ENCODE measurements around the gene TSPYL1.

TSPYL1 gene

GRCh38 chr6:116278481-116278829 is 1.3 kb downstream of the TSPYL1 start:
- H3K4me3 ChIP-seq (ENCODE audit: low read depth, low read length): peak overlapping the region; percentile 77
- TF ChIP-seq CTCF (IDR thresholded peaks at IDR 0.05; ENCODE audit: insufficient read depth, low read depth, low read length, missing control alignments): no peak
- DNase-seq (ENCODE audit: low read depth): no peak

GRCh38 chr6:116277124-116277523 is 2.6 kb downstream of the TSPYL1 start:
- no peak for DNase-seq (ENCODE audit: low read depth)
- TF ChIP-seq CTCF (IDR thresholded peaks at IDR 0.05; ENCODE audit: insufficient read depth, low read depth, low read length, missing control alignments): no peak
- H3K4me3 ChIP-seq (ENCODE audit: low read depth, low read length): peak overlapping the region; percentile 77

- no peak overlapping the region for H3K4me3 ChIP-seq (ENCODE audit: low read depth, low read length)
- TF ChIP-seq CTCF (IDR thresholded peaks at IDR 0.05; ENCODE audit: insufficient read depth, low read depth, low read length, missing control alignments): no peak
- no peak for DNase-seq (ENCODE audit: low read depth)
Measured at GRCh38 chr6:116271149-116271708, 8.5 kb downstream of the TSPYL1 start.

DNA sequence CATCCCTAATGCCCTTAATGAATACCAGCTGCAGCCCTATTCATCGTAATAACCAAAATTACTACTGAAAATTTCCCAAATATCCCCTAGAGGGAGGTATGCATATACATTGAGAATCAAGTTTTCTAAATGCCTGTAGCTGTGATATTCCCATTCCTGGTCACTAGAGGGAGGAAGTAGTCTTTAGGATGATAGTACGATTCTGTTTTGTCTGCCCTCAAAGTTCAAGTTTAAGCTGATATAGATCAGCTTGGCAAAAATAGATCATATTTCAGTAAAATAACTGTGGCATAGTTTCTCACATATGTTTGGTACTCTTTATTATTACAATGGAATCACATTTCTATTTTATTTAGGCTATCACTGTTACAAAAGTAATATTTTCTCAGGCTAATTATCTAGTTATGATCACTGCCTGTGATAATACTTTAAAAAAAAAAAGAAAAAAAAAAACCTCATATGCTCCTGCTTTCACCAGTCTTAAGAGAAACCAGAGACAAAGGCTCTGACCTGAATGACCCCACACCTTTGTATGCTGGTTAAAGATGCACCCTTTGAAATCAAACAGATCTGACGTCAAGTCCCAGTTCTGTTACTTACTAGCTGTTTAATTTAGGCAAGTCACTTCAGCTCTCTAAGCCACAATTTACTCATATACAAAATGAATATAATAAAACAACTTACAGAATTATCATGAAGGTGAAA is 11.0 kb downstream of the TSPYL1 start:
- TF ChIP-seq CTCF (IDR thresholded peaks at IDR 0.05; ENCODE audit: insufficient read depth, low read depth, low read length, missing control alignments): peak; percentile 61
- no peak overlapping the region for H3K4me3 ChIP-seq (ENCODE audit: low read depth, low read length)
- DNase-seq (ENCODE audit: low read depth): peak; percentile 69

GRCh38 chr6:116267836-116268588 is 11.7 kb downstream of the TSPYL1 start:
- H3K4me3 ChIP-seq (ENCODE audit: low read depth, low read length): no peak overlapping the region
- no peak for TF ChIP-seq CTCF (IDR thresholded peaks at IDR 0.05; ENCODE audit: insufficient read depth, low read depth, low read length, missing control alignments)
- DNase-seq (ENCODE audit: low read depth): no peak

DNA sequence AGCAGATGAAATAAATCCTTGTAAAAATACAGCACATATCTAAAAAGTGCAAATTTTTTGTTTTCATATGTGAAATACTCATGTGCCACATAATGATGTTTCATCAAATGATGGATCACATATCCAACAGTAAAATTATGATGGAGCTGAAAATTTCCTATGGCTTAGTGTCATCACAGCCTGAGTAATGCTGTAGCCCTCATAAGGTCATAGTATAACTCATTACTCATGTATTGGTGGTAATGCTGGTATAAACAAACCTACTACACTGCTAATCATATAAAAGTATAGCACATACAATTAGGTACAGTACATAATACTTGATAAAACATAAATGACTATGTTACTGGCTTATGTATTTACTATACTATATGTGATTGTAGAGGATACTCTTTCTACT is 12.9 kb downstream of the TSPYL1 start:
- DNase-seq (ENCODE audit: low read depth): no peak
- no peak overlapping the region for H3K4me3 ChIP-seq (ENCODE audit: low read depth, low read length)
- no peak for TF ChIP-seq CTCF (IDR thresholded peaks at IDR 0.05; ENCODE audit: insufficient read depth, low read depth, low read length, missing control alignments)
